PC-3 (cell line): ENCODE measurements around the gene MTA3.

Experiments used
- EZH2 ChIP-seq: fragments of 300-600 bp; sonication (generic); IDR thresholded peaks from one replicate; pipeline ENCODE4 v1.6.1; 2017; ENCODE audit warnings: antibody characterized with exemption, mild to moderate bottlenecking, low read length; ENCODE audit not compliant: unreplicated experiment
- TF ChIP-seq, protein P1 (sequence below): fragments of 300-600 bp; sonication (generic); conservative IDR thresholded peaks from 2 replicates; pipeline ENCODE4 v1.5.1; 2017; ENCODE audit warnings: antibody characterized with exemption, low read depth, mild to moderate bottlenecking, low read length

- TF ChIP-seq, protein P1, sequence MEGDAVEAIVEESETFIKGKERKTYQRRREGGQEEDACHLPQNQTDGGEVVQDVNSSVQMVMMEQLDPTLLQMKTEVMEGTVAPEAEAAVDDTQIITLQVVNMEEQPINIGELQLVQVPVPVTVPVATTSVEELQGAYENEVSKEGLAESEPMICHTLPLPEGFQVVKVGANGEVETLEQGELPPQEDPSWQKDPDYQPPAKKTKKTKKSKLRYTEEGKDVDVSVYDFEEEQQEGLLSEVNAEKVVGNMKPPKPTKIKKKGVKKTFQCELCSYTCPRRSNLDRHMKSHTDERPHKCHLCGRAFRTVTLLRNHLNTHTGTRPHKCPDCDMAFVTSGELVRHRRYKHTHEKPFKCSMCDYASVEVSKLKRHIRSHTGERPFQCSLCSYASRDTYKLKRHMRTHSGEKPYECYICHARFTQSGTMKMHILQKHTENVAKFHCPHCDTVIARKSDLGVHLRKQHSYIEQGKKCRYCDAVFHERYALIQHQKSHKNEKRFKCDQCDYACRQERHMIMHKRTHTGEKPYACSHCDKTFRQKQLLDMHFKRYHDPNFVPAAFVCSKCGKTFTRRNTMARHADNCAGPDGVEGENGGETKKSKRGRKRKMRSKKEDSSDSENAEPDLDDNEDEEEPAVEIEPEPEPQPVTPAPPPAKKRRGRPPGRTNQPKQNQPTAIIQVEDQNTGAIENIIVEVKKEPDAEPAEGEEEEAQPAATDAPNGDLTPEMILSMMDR = no peak
- TF ChIP-seq EZH2 = no peak
Measured at GRCh38 chr2:42673989-42674579, 105.7 kb downstream of the MTA3 start.
